Neural cell (in vitro differentiated cells): Measurements from ENCODE around the gene TATDN2. TPM values are rescaled to one million over a fixed set of nuclear protein-coding genes. Genes with fewer than 3 reads are reported as not detected.

ENCODE experiments used
- H2AFZ ChIP-seq: fragments of 200-600, 300-800 bp; sonication (generic), shearing (Covaris generic); 2 replicates; pipeline ENCODE4 v1.6.0; 2014; ENCODE audit warnings: low read depth, mild to moderate bottlenecking, antibody characterized with exemption, low read length, moderate library complexity
- H3F3A ChIP-seq: fragments of 200-600 bp; shearing (Covaris generic); 2 replicates; pipeline ENCODE4 v1.6.1; 2016; ENCODE audit warnings: mild to moderate bottlenecking, moderate library complexity, mixed read lengths, antibody characterized with exemption, low read length; ENCODE audit not compliant: insufficient read depth, poor library complexity, severe bottlenecking
- H3K27ac ChIP-seq: fragments of 200-600, 300-800 bp; sonication (generic), shearing (Covaris generic); 2 replicates; pipeline ENCODE4 v1.5.1; 2014; ENCODE audit warnings: mild to moderate bottlenecking, low read length, moderate library complexity
- H3K27me3 ChIP-seq: fragments of 300-800, 200-600 bp; sonication (generic), shearing (Covaris generic); 2 replicates; pipeline ENCODE4 v1.6.0; 2014; ENCODE audit warnings: mild to moderate bottlenecking, low read depth, low read length, moderate library complexity; ENCODE audit not compliant: insufficient read depth
- H3K36me3 ChIP-seq: fragments of 300-800, 200-600 bp; sonication (generic), shearing (Covaris generic); 2 replicates; pipeline ENCODE4 v1.5.1; 2014; ENCODE audit warnings: mild to moderate bottlenecking, antibody characterized with exemption, low read length, moderate library complexity; ENCODE audit not compliant: insufficient read depth
- H3K4me2 ChIP-seq: fragments of 300-800, 200-600 bp; sonication (generic), shearing (Covaris generic); 2 replicates; pipeline ENCODE4 v1.6.0; 2014; ENCODE audit warnings: mild to moderate bottlenecking, low read length
- H3K4me3 ChIP-seq: fragments of 300-800, 200-600 bp; sonication (generic), shearing (Covaris generic); 2 replicates; pipeline ENCODE4 v1.5.1; 2014; ENCODE audit warnings: mild to moderate bottlenecking, low read length, moderate library complexity
- H3K79me2 ChIP-seq: fragments of 200-600 bp; shearing (Covaris generic); replicated peaks from 2 replicates; pipeline ENCODE4 v1.6.0; 2014; ENCODE audit warnings: mild to moderate bottlenecking, low read length, moderate library complexity; ENCODE audit not compliant: insufficient read depth
- H3K9ac ChIP-seq: fragments of 300-800, 200-600 bp; sonication (generic), shearing (Covaris generic); 2 replicates; pipeline ENCODE4 v1.6.1; 2016; ENCODE audit warnings: mild to moderate bottlenecking, low read length, mixed read lengths
- H3K9me2 ChIP-seq: fragments of 200-600 bp; shearing (Covaris generic); 2 replicates; pipeline ENCODE4 v1.6.1; 2016; ENCODE audit warnings: mild to moderate bottlenecking, low read length, mixed read lengths; ENCODE audit not compliant: insufficient read depth
- H3K9me3 ChIP-seq: fragments of 200-600, 300-800 bp; sonication (generic), shearing (Covaris generic); 2 replicates; pipeline ENCODE4 v1.6.1; 2016; ENCODE audit warnings: mild to moderate bottlenecking, mixed run types, low read length, moderate library complexity, mixed read lengths
- H4K20me1 ChIP-seq: fragments of 200-600 bp; shearing (Covaris generic); 2 replicates; pipeline ENCODE4 v1.6.1; 2016; ENCODE audit warnings: mild to moderate bottlenecking, mixed run types; ENCODE audit not compliant: insufficient read depth
- EP300 ChIP-seq: fragments of 450-650 bp; conservative IDR thresholded peaks from 2 replicates; pipeline ENCODE4 v1.6.1; 2014; ENCODE audit warnings: antibody characterized with exemption, mild to moderate bottlenecking, moderate library complexity; ENCODE audit not compliant: poor library complexity, severe bottlenecking
- EZH2 ChIP-seq: fragments of 200-600, 300-800 bp; shearing (Covaris generic), sonication (generic); IDR thresholded peaks from 2 replicates; pipeline ENCODE4 v1.6.1; 2014; ENCODE audit warnings: antibody characterized with exemption, low read length, borderline replicate concordance, mild to moderate bottlenecking; ENCODE audit not compliant: insufficient read depth, poor library complexity, severe bottlenecking
- MXI1 ChIP-seq: fragments of 450-650 bp; conservative IDR thresholded peaks from 2 replicates; pipeline ENCODE4 v1.6.1; 2014; ENCODE audit warnings: antibody characterized with exemption, mild to moderate bottlenecking; ENCODE audit not compliant: poor library complexity, severe bottlenecking
- POLR2AphosphoS5 ChIP-seq: IDR thresholded peaks from 2 replicates; pipeline ENCODE4 v1.6.1; 2012
- RAD21 ChIP-seq: fragments of 450-650 bp; conservative IDR thresholded peaks from 2 replicates; pipeline ENCODE4 v1.6.1; 2014; ENCODE audit warnings: antibody characterized with exemption, mild to moderate bottlenecking, moderate library complexity
- SMC3 ChIP-seq: fragments of 450-650 bp; conservative IDR thresholded peaks from 2 replicates; pipeline ENCODE4 v1.6.1; 2014; ENCODE audit warnings: antibody characterized with exemption, mild to moderate bottlenecking, moderate library complexity; ENCODE audit not compliant: poor library complexity
- TAF1 ChIP-seq: IDR thresholded peaks from 2 replicates; pipeline ENCODE4 v1.6.1; 2012; ENCODE audit warnings: low read depth
- polyA plus RNA-seq: library from polyadenylated mRNA; depleted of rRNA; stranded (reverse); fragments of >200 nt; gene quantifications from 2 replicates; pipeline ENCODE4 v1.2.3, GENCODE V29; 2014
- TF ChIP-seq, protein P1 (sequence below): IDR thresholded peaks from 2 replicates; pipeline ENCODE4 v1.6.1; 2012; ENCODE audit warnings: borderline replicate concordance
- TF ChIP-seq, protein P2 (sequence below): fragments of 450-650 bp; IDR thresholded peaks from 2 replicates; pipeline ENCODE4 v1.5.1; 2014; ENCODE audit warnings: antibody characterized with exemption, mild to moderate bottlenecking, moderate library complexity; ENCODE audit not compliant: poor library complexity, severe bottlenecking

TATDN2 gene
- polyA plus RNA-seq, 1 donor from 2014 or later, result 22.1 TPM

GRCh38 chr3:10329495-10330015, 81.3 kb downstream of the TATDN2 start:
- no peak overlapping the region for H3K4me3 ChIP-seq
- no peaks in the 10 kb centered on the region for H3K9me2 ChIP-seq
- H3K27ac ChIP-seq, result no peak overlapping the region
- no peaks in the 10 kb centered on the region for H3K27me3 ChIP-seq
- H3K79me2 ChIP-seq, result no peaks in the 10 kb centered on the region
- H3K36me3 ChIP-seq, result no peaks in the 10 kb centered on the region
- no peak overlapping the region for H3K4me2 ChIP-seq
- no peaks in the 10 kb centered on the region for H3F3A ChIP-seq
- no peaks in the 10 kb centered on the region for H3K9me3 ChIP-seq
- TF ChIP-seq EP300 (no peak), SMC3 (no peak), POLR2AphosphoS5 (no peak), MXI1 (no peak), EZH2 (no peak), RAD21 (no peak), TAF1 (no peak)
- TF ChIP-seq, protein P1, sequence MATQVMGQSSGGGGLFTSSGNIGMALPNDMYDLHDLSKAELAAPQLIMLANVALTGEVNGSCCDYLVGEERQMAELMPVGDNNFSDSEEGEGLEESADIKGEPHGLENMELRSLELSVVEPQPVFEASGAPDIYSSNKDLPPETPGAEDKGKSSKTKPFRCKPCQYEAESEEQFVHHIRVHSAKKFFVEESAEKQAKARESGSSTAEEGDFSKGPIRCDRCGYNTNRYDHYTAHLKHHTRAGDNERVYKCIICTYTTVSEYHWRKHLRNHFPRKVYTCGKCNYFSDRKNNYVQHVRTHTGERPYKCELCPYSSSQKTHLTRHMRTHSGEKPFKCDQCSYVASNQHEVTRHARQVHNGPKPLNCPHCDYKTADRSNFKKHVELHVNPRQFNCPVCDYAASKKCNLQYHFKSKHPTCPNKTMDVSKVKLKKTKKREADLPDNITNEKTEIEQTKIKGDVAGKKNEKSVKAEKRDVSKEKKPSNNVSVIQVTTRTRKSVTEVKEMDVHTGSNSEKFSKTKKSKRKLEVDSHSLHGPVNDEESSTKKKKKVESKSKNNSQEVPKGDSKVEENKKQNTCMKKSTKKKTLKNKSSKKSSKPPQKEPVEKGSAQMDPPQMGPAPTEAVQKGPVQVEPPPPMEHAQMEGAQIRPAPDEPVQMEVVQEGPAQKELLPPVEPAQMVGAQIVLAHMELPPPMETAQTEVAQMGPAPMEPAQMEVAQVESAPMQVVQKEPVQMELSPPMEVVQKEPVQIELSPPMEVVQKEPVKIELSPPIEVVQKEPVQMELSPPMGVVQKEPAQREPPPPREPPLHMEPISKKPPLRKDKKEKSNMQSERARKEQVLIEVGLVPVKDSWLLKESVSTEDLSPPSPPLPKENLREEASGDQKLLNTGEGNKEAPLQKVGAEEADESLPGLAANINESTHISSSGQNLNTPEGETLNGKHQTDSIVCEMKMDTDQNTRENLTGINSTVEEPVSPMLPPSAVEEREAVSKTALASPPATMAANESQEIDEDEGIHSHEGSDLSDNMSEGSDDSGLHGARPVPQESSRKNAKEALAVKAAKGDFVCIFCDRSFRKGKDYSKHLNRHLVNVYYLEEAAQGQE, result no peak
- TF ChIP-seq, protein P2, sequence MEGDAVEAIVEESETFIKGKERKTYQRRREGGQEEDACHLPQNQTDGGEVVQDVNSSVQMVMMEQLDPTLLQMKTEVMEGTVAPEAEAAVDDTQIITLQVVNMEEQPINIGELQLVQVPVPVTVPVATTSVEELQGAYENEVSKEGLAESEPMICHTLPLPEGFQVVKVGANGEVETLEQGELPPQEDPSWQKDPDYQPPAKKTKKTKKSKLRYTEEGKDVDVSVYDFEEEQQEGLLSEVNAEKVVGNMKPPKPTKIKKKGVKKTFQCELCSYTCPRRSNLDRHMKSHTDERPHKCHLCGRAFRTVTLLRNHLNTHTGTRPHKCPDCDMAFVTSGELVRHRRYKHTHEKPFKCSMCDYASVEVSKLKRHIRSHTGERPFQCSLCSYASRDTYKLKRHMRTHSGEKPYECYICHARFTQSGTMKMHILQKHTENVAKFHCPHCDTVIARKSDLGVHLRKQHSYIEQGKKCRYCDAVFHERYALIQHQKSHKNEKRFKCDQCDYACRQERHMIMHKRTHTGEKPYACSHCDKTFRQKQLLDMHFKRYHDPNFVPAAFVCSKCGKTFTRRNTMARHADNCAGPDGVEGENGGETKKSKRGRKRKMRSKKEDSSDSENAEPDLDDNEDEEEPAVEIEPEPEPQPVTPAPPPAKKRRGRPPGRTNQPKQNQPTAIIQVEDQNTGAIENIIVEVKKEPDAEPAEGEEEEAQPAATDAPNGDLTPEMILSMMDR, result no peak
- no peak overlapping the region for H3K9ac ChIP-seq
- H2AFZ ChIP-seq, result no peak overlapping the region
- no peaks in the 10 kb centered on the region for H4K20me1 ChIP-seq

DNA sequence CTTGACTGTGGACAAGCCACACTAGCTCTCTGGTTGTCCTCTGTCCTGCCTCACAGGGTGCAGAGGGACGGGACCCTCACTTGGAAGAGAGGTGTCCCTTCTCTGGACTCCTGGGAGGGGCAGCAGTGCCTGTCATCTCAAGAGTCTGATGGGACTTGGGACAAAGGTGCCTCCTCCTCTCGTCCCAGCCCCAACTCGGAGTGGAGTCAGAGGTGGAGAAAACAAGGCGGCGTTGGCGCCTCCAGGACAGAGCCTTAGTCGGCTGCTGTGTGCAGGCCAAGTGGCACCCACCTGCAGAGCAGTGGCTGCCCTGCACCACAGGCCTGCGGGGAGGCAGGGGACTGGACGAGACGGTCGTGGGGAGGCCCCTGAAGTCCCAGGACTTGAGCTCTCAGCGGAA, 82.1 kb downstream of the TATDN2 start:
- Histone ChIP-seq H3F3A (no peaks in the 10 kb centered on the region), H3K4me3 (no peak overlapping the region), H4K20me1 (no peaks in the 10 kb centered on the region), H2AFZ (no peak overlapping the region), H3K9ac (no peak overlapping the region), H3K9me2 (no peaks in the 10 kb centered on the region), H3K4me2 (no peak overlapping the region), H3K27ac (no peak overlapping the region), H3K9me3 (no peaks in the 10 kb centered on the region), H3K27me3 (no peaks in the 10 kb centered on the region), H3K36me3 (no peaks in the 10 kb centered on the region), H3K79me2 (no peaks in the 10 kb centered on the region)
- TF ChIP-seq EZH2 (no peak), MXI1 (no peak), POLR2AphosphoS5 (no peak), EP300 (no peak), TAF1 (no peak), RAD21 (no peak), SMC3 (no peak)
- TF ChIP-seq, protein P1, result no peak
- TF ChIP-seq, protein P2, result no peak
